D341Med (cell line): Measurements from ENCODE around the gene TBL1X.

Experiments used
- DNase-seq: peaks from one replicate; pipeline ENCODE4 v3.0.0; 2012; ENCODE audit warnings: low spot score

TBL1X gene

GRCh38 chrX:9628779-9629493, 164.1 kb downstream of the TBL1X start:
- DNase-seq, result no peak

- DNase-seq, result no peak
These were observed 169.7 kb downstream of the TBL1X start for GRCh38 chrX:9634551-9634950.

GRCh38 chrX:9635368-9635767, 170.5 kb downstream of the TBL1X start:
- DNase-seq, result peak; percentile 30

- DNase-seq, result no peak
These were observed 170.9 kb downstream of the TBL1X start for GRCh38 chrX:9635803-9636202.

GRCh38 chrX:9638871-9639270, 174.0 kb downstream of the TBL1X start:
- no peak for DNase-seq

GRCh38 chrX:9642270-9642995, 177.6 kb downstream of the TBL1X start:
- no peak for DNase-seq

- no peak for DNase-seq
These were observed 178.9 kb downstream of the TBL1X start for GRCh38 chrX:9643807-9644206.

GRCh38 chrX:9644335-9644734, 179.5 kb downstream of the TBL1X start:
- DNase-seq, result no peak

GRCh38 chrX:9646471-9647224, 181.8 kb downstream of the TBL1X start:
- no peak for DNase-seq

GRCh38 chrX:9647431-9647830, 182.6 kb downstream of the TBL1X start:
- DNase-seq, result no peak

GRCh38 chrX:9650091-9650490, 185.2 kb downstream of the TBL1X start:
- no peak for DNase-seq

- DNase-seq, result no peak
These were observed 186.9 kb downstream of the TBL1X start for GRCh38 chrX:9651737-9652136.

GRCh38 chrX:9654929-9655328, 190.1 kb downstream of the TBL1X start:
- DNase-seq, result no peak

- no peak for DNase-seq
These were observed 191.4 kb downstream of the TBL1X start for GRCh38 chrX:9656277-9656676.

- no peak for DNase-seq
These were observed 192.0 kb downstream of the TBL1X start for GRCh38 chrX:9656871-9657270.

- DNase-seq, result no peak
These were observed 192.9 kb downstream of the TBL1X start for GRCh38 chrX:9657590-9658256.

- no peak for DNase-seq
These were observed 193.6 kb downstream of the TBL1X start for GRCh38 chrX:9658409-9658808.

- no peak for DNase-seq
These were observed 194.8 kb downstream of the TBL1X start for GRCh38 chrX:9659571-9660195.

GRCh38 chrX:9662148-9662547, 197.3 kb downstream of the TBL1X start:
- no peak for DNase-seq

GRCh38 chrX:9663216-9663615, 198.4 kb downstream of the TBL1X start:
- DNase-seq, result no peak

- DNase-seq, result no peak
These were observed 199.4 kb downstream of the TBL1X start for GRCh38 chrX:9664224-9664623.

- no peak for DNase-seq
These were observed 200.3 kb downstream of the TBL1X start for GRCh38 chrX:9665113-9665512.
